SK-N-SH (cell line): ENCODE results near the gene CDH2. TPM values are rescaled to one million over a fixed set of nuclear protein-coding genes. Genes with fewer than 3 reads are reported as not detected.

Experiments
- CTCF ChIA-PET: fragments of 300-600, 350-600 bp; formaldehyde crosslinking; extraction: SDS; loops from one replicate; lab custom pipeline; 2021; lab: Yijun Ruan, JAX
- POLR2A ChIA-PET: fragments of 350-600 bp; sonication (Branson Sonifier 250); formaldehyde crosslinking; extraction: SDS; loops from one replicate; lab custom pipeline; 2020; ENCODE audit warnings: antibody characterized with exemption, inconsistent platforms; lab: Yijun Ruan, JAX
- DNase-seq: peaks from one replicate; pipeline ENCODE4 v3.0.0; 2012
- H2AFZ ChIP-seq: fragments of 200-600 bp; sonication (generic); 2 replicates; pipeline ENCODE4 v1.8.1; 2016; ENCODE audit warnings: antibody characterized with exemption, mild to moderate bottlenecking, low read depth
- H3F3A ChIP-seq: fragments of 200-600 bp; sonication (generic); replicated peaks from 2 replicates; pipeline ENCODE3; 2016; ENCODE audit warnings: antibody characterized with exemption, mild to moderate bottlenecking; ENCODE audit not compliant: insufficient read depth
- H3K27ac ChIP-seq, 2 experiments: fragments of 200-500 bp in 1 of 2; fragments of 200-600 bp in 1 of 2; sonication (Bioruptor generic) in 1 of 2; sonication (generic), shearing (Covaris generic) in 1 of 2; 2 replicates each; pipeline versions ENCODE4 v1.5.1 to v1.6.1; 2014 to 2016; ENCODE audit warnings: low read depth in 2 of 2, inconsistent platforms in 1 of 2, low read length in 1 of 2, mild to moderate bottlenecking in 1 of 2, mixed read lengths in 1 of 2
- H3K27me3 ChIP-seq: fragments of 200-600 bp; sonication (generic), shearing (Covaris generic); 2 replicates; pipeline ENCODE4 v1.6.1; 2016; ENCODE audit warnings: mixed run types; ENCODE audit not compliant: insufficient read depth
- H3K36me3 ChIP-seq, 2 experiments: fragments of 200-500 bp in 1 of 2; fragments of 200-600 bp in 1 of 2; sonication (Bioruptor generic) in 1 of 2; sonication (generic) in 1 of 2; replicated peaks in 1 of 2; 2 replicates each; pipeline versions ENCODE3 to v1.5.1; 2014 to 2016; ENCODE audit warnings: low read length in 1 of 2, mild to moderate bottlenecking in 1 of 2; ENCODE audit not compliant: insufficient read depth in 2 of 2, control insufficient read depth in 1 of 2
- H3K4me1 ChIP-seq, 2 experiments: fragments of 200-500 bp in 1 of 2; fragments of 200-600 bp in 1 of 2; sonication (Bioruptor generic) in 1 of 2; sonication (generic), shearing (Covaris generic) in 1 of 2; 2 replicates each; pipeline versions ENCODE4 v1.5.1 to v1.6.1; 2014 to 2016; ENCODE audit warnings: low read depth in 1 of 2, low read length in 1 of 2, mixed run types in 1 of 2; ENCODE audit not compliant: insufficient read depth in 2 of 2, control insufficient read depth in 1 of 2
- H3K4me2 ChIP-seq: fragments of 200-600 bp; sonication (generic), shearing (Covaris generic); 2 replicates; pipeline ENCODE4 v1.6.1; 2017; ENCODE audit warnings: mixed run types
- H3K4me3 ChIP-seq, 2 experiments: fragments of 200-500 bp in 1 of 2; fragments of 200-600 bp in 1 of 2; sonication (Bioruptor generic) in 1 of 2; sonication (generic), shearing (Covaris generic) in 1 of 2; 2 replicates each; pipeline versions ENCODE4 v1.5.1 to v1.8.1; 2014 to 2016; ENCODE audit warnings: low read depth in 2 of 2, inconsistent platforms in 1 of 2, low read length in 1 of 2, mild to moderate bottlenecking in 1 of 2, mixed read lengths in 1 of 2, moderate library complexity in 1 of 2
- H3K79me2 ChIP-seq: fragments of 200-600 bp; sonication (generic); 2 replicates; pipeline ENCODE4 v1.8.1; 2017; ENCODE audit warnings: mild to moderate bottlenecking; ENCODE audit not compliant: insufficient read depth
- H3K9ac ChIP-seq: fragments of 200-600 bp; sonication (generic); 2 replicates; pipeline ENCODE4 v1.6.1; 2017; ENCODE audit warnings: mixed run types
- H3K9me2 ChIP-seq: fragments of 200-600 bp; sonication (generic); 2 replicates; pipeline ENCODE4 v1.6.1; 2017; ENCODE audit warnings: mixed run types
- H3K9me3 ChIP-seq: fragments of 200-600 bp; sonication (generic); 2 replicates; pipeline ENCODE4 v1.6.1; 2017; ENCODE audit warnings: mixed run types, mild to moderate bottlenecking, moderate library complexity
- H4K20me1 ChIP-seq: fragments of 200-600 bp; sonication (generic); 2 replicates; pipeline ENCODE4 v1.6.1; 2017; ENCODE audit warnings: mild to moderate bottlenecking, mixed run types; ENCODE audit not compliant: insufficient read depth
- CHD2 ChIP-seq: fragments of 150-350 bp; IDR thresholded peaks from 2 replicates; pipeline ENCODE4 v1.6.1; 2018; ENCODE audit warnings: low read length; ENCODE audit not compliant: partially characterized antibody
- FOSL2 ChIP-seq: IDR thresholded peaks from 2 replicates; pipeline ENCODE4 v1.4.0; 2012; ENCODE audit warnings: low read depth, mild to moderate bottlenecking, moderate library complexity, borderline replicate concordance
- FOXJ3 ChIP-seq: sonication (generic); formaldehyde crosslinking; IDR thresholded peaks from 2 replicates; pipeline ENCODE4 v1.5.1; 2020; ENCODE audit warnings: mild to moderate bottlenecking, missing genetic modification reagents
- GABPA ChIP-seq: IDR thresholded peaks from 2 replicates; pipeline ENCODE4 v1.4.0; 2012; ENCODE audit warnings: low read depth, mild to moderate bottlenecking
- GATA2 ChIP-seq: sonication (generic); formaldehyde crosslinking; IDR thresholded peaks from 2 replicates; pipeline ENCODE4 v1.5.0; 2020; ENCODE audit warnings: mild to moderate bottlenecking, missing genetic modification reagents
- JUND ChIP-seq: IDR thresholded peaks from 2 replicates; pipeline ENCODE4 v1.4.0; 2012
- MXI1 ChIP-seq: IDR thresholded peaks from 2 replicates; pipeline ENCODE4 v1.6.1; 2012; ENCODE audit warnings: mild to moderate bottlenecking, low read depth, low read length, improper control_type of control experiment
- NRF1 ChIP-seq: IDR thresholded peaks from 2 replicates; pipeline ENCODE4 v1.6.1; 2012; ENCODE audit warnings: low read depth, mild to moderate bottlenecking, low read length
- RCOR1 ChIP-seq: fragments of 150-350 bp; IDR thresholded peaks from 2 replicates; pipeline ENCODE4 v1.6.1; 2017; ENCODE audit warnings: antibody characterized with exemption, low read length
- RXRA ChIP-seq: IDR thresholded peaks from 2 replicates; pipeline ENCODE4 v1.4.0; 2012; ENCODE audit warnings: low read depth, mild to moderate bottlenecking, borderline replicate concordance
- SMC3 ChIP-seq: IDR thresholded peaks from 2 replicates; pipeline ENCODE4 v1.6.1; 2012; ENCODE audit warnings: low read depth, low read length, improper control_type of control experiment
- TEAD4 ChIP-seq: IDR thresholded peaks from 2 replicates; pipeline ENCODE4 v1.4.0; 2012; ENCODE audit warnings: mild to moderate bottlenecking, borderline replicate concordance; ENCODE audit not compliant: insufficient read depth
- WGBS: methylation state at CpG from one replicate; pipeline ENCODE4 v1.1.6; 2017; ENCODE audit warnings: low lambda C conversion rate; 5-methylcytosine and 5-hydroxymethylcytosine counted together
- polyA plus RNA-seq, 3 experiments: library from polyadenylated mRNA; depleted of rRNA; stranded (reverse); fragments of >200 nt; gene quantifications; 2 replicates each; pipeline ENCODE4 v1.2.3, GENCODE V29; 2012
- TF ChIP-seq, protein P1 (sequence below): IDR thresholded peaks from 2 replicates; pipeline ENCODE4 v1.6.1; 2012; ENCODE audit warnings: mild to moderate bottlenecking, low read depth, low read length, moderate library complexity
- TF ChIP-seq, protein P2 (sequence below): IDR thresholded peaks from 2 replicates; pipeline ENCODE4; 2012
- TF ChIP-seq, protein P3 (sequence below): fragments of 200-600 bp; sonication (generic); IDR thresholded peaks from 2 replicates; pipeline ENCODE4 v1.6.1; 2017; ENCODE audit warnings: antibody characterized with exemption, mild to moderate bottlenecking, moderate library complexity
- TF ChIP-seq, protein P4 (sequence below): fragments of 150-350 bp; IDR thresholded peaks from 2 replicates; pipeline ENCODE4 v1.6.1; 2016; ENCODE audit warnings: mild to moderate bottlenecking, low read depth, low read length
- TF ChIP-seq, protein P5 (sequence below): IDR thresholded peaks from 2 replicates; pipeline ENCODE4 v1.4.0; 2012; ENCODE audit warnings: low read depth

The CDH2 gene
- polyA plus RNA-seq, 1 of the 3 experiments (the other 2 are of a cell fraction): 146 TPM

DNA sequence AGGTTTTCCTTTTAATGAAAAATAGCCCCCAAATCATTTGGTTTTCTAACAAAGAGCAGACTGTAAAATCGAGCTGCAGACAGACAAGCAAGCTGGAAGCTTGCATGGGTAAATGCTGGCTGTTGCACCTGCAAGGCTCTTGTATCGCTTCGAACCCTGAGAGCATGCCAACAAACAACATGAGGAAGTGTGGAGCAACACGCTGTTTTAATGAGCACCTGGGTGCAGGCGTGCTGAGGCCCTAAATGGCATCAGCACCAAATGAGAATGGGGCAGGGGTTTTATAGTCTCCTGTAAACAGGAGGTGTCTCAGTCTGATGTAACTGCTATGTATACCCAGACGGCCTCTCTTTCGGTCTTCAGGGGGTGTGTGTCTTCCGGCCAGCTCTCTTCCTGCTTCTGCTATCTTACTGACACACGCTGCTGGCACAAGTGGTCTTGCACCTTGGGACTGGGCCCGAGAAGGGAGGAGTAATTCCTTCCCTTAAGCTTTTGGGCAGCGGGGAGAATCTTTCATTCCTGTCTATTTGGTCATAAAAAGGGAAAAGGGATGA is 31.9 kb upstream of the CDH2 start (continued):
- TF ChIP-seq, protein P1, sequence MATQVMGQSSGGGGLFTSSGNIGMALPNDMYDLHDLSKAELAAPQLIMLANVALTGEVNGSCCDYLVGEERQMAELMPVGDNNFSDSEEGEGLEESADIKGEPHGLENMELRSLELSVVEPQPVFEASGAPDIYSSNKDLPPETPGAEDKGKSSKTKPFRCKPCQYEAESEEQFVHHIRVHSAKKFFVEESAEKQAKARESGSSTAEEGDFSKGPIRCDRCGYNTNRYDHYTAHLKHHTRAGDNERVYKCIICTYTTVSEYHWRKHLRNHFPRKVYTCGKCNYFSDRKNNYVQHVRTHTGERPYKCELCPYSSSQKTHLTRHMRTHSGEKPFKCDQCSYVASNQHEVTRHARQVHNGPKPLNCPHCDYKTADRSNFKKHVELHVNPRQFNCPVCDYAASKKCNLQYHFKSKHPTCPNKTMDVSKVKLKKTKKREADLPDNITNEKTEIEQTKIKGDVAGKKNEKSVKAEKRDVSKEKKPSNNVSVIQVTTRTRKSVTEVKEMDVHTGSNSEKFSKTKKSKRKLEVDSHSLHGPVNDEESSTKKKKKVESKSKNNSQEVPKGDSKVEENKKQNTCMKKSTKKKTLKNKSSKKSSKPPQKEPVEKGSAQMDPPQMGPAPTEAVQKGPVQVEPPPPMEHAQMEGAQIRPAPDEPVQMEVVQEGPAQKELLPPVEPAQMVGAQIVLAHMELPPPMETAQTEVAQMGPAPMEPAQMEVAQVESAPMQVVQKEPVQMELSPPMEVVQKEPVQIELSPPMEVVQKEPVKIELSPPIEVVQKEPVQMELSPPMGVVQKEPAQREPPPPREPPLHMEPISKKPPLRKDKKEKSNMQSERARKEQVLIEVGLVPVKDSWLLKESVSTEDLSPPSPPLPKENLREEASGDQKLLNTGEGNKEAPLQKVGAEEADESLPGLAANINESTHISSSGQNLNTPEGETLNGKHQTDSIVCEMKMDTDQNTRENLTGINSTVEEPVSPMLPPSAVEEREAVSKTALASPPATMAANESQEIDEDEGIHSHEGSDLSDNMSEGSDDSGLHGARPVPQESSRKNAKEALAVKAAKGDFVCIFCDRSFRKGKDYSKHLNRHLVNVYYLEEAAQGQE: no peak
- TF ChIP-seq, protein P2, sequence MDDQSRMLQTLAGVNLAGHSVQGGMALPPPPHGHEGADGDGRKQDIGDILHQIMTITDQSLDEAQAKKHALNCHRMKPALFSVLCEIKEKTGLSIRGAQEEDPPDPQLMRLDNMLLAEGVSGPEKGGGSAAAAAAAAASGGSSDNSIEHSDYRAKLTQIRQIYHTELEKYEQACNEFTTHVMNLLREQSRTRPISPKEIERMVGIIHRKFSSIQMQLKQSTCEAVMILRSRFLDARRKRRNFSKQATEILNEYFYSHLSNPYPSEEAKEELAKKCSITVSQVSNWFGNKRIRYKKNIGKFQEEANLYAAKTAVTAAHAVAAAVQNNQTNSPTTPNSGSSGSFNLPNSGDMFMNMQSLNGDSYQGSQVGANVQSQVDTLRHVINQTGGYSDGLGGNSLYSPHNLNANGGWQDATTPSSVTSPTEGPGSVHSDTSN: no peak

DNA sequence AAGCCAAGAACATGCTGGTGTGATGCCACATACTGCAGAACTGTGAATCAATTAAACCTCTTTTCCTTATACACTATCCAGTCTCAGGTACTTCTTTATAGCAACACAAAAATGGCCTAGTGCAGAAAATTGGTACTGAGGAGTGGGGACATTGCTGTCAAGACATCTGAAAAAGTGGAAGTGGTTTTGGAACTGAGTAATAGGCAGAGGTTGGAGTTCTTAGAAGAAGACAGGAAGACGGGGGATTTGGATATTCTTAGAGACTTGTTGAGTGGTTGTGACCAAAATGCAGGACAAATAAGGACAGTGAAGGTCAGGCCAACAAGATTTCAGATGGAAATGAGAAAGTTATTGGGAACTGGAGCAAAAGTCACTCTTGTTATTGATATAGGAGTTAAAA is 31.3 kb upstream of the CDH2 start:
- POLR2A ChIA-PET: no interaction called here
- Histone ChIP-seq H3K4me2 (no peak overlapping the region), H3K36me3 (no peaks in the 10 kb centered on the region), H3K27ac (no peak overlapping the region), H3K4me1 (peaks cover 0 to 4% of the 10 kb centered on the region in 2 experiments; a peak in 1 of 4 replicates), H3K9me2 (no peaks in the 10 kb centered on the region)
- TF ChIP-seq, protein P3, sequence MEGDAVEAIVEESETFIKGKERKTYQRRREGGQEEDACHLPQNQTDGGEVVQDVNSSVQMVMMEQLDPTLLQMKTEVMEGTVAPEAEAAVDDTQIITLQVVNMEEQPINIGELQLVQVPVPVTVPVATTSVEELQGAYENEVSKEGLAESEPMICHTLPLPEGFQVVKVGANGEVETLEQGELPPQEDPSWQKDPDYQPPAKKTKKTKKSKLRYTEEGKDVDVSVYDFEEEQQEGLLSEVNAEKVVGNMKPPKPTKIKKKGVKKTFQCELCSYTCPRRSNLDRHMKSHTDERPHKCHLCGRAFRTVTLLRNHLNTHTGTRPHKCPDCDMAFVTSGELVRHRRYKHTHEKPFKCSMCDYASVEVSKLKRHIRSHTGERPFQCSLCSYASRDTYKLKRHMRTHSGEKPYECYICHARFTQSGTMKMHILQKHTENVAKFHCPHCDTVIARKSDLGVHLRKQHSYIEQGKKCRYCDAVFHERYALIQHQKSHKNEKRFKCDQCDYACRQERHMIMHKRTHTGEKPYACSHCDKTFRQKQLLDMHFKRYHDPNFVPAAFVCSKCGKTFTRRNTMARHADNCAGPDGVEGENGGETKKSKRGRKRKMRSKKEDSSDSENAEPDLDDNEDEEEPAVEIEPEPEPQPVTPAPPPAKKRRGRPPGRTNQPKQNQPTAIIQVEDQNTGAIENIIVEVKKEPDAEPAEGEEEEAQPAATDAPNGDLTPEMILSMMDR: no peak
- TF ChIP-seq, protein P4, sequence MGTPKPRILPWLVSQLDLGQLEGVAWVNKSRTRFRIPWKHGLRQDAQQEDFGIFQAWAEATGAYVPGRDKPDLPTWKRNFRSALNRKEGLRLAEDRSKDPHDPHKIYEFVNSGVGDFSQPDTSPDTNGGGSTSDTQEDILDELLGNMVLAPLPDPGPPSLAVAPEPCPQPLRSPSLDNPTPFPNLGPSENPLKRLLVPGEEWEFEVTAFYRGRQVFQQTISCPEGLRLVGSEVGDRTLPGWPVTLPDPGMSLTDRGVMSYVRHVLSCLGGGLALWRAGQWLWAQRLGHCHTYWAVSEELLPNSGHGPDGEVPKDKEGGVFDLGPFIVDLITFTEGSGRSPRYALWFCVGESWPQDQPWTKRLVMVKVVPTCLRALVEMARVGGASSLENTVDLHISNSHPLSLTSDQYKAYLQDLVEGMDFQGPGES: no peak
- TF ChIP-seq, protein P2: no peak
- TF ChIP-seq MXI1: no peak
- TF ChIP-seq FOXJ3 (CRISPR knock-in tag): no peak
- TF ChIP-seq TEAD4: no peak
- no peak for TF ChIP-seq GATA2
- TF ChIP-seq CHD2: no peak
- no peak for TF ChIP-seq GABPA
- TF ChIP-seq NRF1: no peak
- no peak for TF ChIP-seq RXRA
- no peak for TF ChIP-seq FOSL2
- no peak for TF ChIP-seq RCOR1
- no peak for TF ChIP-seq SMC3
- TF ChIP-seq, protein P5, sequence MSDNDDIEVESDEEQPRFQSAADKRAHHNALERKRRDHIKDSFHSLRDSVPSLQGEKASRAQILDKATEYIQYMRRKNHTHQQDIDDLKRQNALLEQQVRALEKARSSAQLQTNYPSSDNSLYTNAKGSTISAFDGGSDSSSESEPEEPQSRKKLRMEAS: no peak
- TF ChIP-seq JUND: no peak
- TF ChIP-seq, all 33 proteins: peak for 0
- no peaks in the 10 kb centered on the region for H3K9me3 ChIP-seq
- H3K4me3 ChIP-seq: no peak overlapping the region
- CTCF ChIA-PET: no interaction called here
- H4K20me1 ChIP-seq: no peaks in the 10 kb centered on the region
- no peak for DNase-seq
- H3K79me2 ChIP-seq: no peaks in the 10 kb centered on the region
- peaks cover 7% of the 10 kb centered on the region for H3F3A ChIP-seq
- WGBS: 92% methylated on average over 1 of the region's 1 CpG
- H3K27me3 ChIP-seq: no peaks in the 10 kb centered on the region
- no peak overlapping the region for H3K9ac ChIP-seq
- H2AFZ ChIP-seq: no peak overlapping the region
